Astrocyte of the spinal cord (primary cell): ENCODE results near the gene NAT9.

Source experiments
- DNase-seq: peaks from one replicate; pipeline ENCODE4 v3.0.0; 2011; ENCODE audit warnings: low read depth, low spot score
- H3K4me3 ChIP-seq: 2 replicates; pipeline ENCODE4 v1.5.1; 2011; ENCODE audit warnings: low read depth, mild to moderate bottlenecking, low read length, moderate library complexity
- in situ Hi-C: cut with HindIII; loops from 2 replicates; pipeline ENCODE4 v1.10.0; 2017; ENCODE audit warnings: low sequenced_read_pairs
- TF ChIP-seq, protein P1 (sequence below): IDR thresholded peaks from 2 replicates; pipeline ENCODE4 v1.5.1; 2012; ENCODE audit warnings: low read depth, mild to moderate bottlenecking, low read length, inconsistent platforms

The NAT9 gene

DNA sequence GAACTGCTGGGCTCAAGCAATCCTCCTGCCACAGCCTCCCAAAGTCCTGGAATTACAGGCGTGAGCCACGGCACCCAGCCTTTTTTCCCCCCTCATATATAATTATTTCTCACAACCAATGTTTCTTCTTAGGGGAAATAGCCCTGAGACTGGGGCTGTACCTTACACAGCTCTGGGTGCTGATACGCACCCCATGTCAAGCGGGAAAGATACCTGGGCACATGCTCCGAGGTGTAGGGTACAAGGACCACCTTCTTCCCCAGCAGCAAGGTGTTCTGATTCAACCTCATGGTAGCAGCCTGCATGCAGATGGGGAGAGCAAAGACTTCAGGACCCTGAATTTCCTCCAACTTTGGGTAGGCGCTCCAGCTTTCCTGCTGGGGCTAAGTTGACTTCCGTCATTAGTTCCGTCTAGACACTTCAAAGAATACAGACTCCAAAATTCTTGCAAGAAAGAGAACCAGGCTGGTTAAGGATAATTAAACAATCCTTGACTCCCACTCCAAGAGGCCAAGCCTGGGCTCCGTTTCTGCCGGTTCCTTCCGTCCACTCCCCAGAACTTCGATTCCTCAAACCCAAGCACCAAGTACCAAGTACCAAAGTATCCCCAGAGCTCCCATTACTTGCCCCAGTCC lies 619 bp downstream of the NAT9 start:
- in situ Hi-C loops, result no loop called here
- DNase-seq, result no peak
- H3K4me3 ChIP-seq, result peak overlapping the region; percentile 75
- TF ChIP-seq, protein P1, sequence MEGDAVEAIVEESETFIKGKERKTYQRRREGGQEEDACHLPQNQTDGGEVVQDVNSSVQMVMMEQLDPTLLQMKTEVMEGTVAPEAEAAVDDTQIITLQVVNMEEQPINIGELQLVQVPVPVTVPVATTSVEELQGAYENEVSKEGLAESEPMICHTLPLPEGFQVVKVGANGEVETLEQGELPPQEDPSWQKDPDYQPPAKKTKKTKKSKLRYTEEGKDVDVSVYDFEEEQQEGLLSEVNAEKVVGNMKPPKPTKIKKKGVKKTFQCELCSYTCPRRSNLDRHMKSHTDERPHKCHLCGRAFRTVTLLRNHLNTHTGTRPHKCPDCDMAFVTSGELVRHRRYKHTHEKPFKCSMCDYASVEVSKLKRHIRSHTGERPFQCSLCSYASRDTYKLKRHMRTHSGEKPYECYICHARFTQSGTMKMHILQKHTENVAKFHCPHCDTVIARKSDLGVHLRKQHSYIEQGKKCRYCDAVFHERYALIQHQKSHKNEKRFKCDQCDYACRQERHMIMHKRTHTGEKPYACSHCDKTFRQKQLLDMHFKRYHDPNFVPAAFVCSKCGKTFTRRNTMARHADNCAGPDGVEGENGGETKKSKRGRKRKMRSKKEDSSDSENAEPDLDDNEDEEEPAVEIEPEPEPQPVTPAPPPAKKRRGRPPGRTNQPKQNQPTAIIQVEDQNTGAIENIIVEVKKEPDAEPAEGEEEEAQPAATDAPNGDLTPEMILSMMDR, result no peak

DNA sequence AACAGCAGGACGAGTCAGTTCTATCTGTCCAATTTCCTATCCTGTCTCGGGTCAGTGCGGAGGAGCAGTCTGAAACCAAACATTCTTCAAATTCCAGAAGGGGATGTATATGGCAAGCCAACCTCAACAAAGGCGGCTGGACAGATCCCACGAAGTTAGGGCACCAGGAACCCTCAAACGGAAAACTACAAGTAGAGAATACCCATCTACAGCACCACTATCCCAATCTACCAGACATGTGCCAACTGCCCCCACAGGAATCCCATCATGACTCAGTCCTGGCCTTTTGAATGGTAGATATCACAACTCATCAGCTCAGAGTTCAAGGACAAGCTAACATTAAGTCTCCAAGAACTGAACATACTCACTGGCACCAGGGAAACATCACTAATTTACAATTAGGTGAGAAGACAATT lies 2.3 kb downstream of the NAT9 start:
- no peak overlapping the region for H3K4me3 ChIP-seq
- TF ChIP-seq, protein P1, result no peak
- DNase-seq, result peak; percentile 45
- in situ Hi-C loops, result no loop called here

DNA sequence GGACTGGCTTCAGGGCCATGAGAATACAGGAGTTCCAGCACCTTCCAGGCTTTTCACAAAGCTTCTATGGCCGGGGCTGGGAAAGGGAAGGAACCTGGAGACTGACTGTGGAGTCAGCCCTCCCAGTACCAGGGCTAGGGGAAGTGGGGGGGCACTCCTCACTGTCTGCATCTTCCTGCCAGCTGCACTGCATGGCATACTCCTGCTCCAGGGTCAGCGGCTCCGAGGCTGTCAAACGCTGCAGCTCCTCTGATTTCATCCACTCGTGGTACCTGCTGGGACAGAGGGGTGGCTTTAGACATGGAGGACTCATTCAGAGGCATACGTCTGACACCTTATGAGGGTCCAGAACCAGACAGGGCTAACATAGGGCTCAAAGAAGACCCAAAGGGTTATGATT lies 2.7 kb downstream of the NAT9 start:
- in situ Hi-C loops, result no loop called here
- TF ChIP-seq, protein P1, result no peak
- H3K4me3 ChIP-seq, result no peak overlapping the region
- no peak for DNase-seq

DNA sequence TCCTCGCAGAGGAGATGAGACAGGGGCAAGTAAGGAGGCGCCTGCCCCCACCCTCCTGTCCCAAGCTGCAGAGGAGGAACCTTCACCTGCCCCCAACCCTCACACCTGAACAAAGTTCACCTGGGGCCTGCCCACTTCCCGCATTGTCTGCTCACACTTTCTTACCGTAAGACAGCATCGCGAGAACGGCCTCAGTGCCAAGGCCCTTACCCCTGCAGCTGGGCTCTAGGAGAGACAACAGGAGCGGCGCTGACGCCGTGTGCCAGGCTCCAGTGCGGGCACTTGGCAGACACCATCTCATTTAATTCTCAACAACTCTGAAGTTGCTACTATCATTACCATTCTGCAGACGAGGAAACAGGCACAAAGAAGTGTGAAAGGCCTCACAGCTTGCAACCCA lies 4.1 kb downstream of the NAT9 start:
- no peak overlapping the region for H3K4me3 ChIP-seq
- in situ Hi-C loops, result no loop called here
- no peak for DNase-seq
- TF ChIP-seq, protein P1, result no peak

DNA sequence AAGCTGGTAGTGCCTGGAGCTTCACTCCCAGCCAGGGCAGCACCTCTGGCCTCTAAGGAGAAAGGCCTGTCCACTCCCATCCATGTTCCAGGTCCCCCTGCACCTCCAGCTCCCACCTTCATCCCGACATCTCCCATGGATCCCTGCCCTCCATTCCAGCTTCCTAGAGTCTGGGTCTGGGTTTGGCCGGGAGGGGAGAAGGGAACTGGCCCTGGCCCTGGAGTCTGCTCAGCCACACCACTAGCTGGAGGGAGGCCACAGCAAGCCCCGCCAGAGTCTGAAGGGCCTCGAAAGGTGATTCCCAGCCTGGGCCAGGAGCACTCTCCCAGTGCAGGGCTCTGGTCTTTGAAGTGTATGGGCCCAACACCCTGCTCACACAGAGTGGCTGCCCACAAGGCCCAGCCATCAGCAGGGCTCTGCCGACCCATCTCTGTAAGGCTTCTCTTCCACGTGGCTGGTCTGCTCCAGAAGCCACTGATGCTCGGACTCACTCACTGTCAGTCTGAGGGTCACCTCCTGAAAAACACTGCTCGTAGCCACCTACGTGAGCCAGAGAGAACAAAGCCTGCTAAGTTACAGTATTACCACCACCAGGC lies 4.7 kb downstream of the NAT9 start:
- TF ChIP-seq, protein P1, result no peak
- in situ Hi-C loops, result no loop called here

DNA sequence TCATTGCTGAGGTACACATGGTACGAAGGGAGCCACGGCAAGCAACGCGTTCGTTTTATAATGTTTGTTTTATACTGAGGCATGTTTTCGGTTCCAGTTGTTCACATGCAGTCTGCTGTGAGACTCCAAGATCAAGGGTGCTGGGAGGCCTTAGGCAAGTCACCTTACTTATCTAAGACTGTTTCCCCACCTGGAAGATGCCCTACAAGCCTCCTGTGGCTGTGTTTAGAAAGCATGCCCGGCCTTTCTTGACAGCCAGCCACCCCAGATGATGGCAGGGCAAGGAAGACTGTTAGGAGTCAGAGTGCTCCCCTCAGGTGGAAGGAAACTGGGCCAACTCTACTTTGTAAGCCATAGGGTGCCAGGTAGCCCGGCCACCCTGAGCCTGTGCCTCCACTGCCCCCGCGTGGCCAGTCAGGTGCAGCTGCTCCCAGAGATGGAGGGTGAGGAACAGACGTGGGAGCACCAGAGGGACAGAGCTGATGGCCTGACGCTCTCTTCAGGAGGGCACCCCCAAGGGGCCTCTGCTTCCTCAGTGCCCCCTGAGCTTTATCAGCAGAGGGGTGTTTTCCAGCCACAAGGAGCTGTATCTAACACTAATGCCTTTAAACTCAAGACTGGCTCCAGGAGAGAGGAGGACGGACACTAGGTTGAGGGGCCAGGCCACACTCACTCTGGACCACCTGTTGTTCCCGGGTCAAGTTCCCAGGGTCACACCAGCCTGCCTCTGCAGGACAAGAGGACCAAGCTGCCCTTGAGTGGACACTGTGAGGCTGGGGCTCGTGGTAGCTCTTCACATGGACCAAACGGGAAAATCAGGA lies 5.4 kb downstream of the NAT9 start:
- DNase-seq, result peak; percentile 51
- in situ Hi-C loops, result no loop called here
- TF ChIP-seq, protein P1, result peak; percentile 87
- H3K4me3 ChIP-seq, result no peak overlapping the region

More for the DNA sequence above, 4.7 kb downstream of the NAT9 start:
- no peak overlapping the region for H3K4me3 ChIP-seq
- DNase-seq, result no peak
